Glutamatergic neuron (in vitro differentiated cells): ENCODE measurements around the gene ANAPC10. TPM values are rescaled to one million over a fixed set of nuclear protein-coding genes. Genes with fewer than 3 reads are reported as not detected.

ENCODE experiments used
- DNase-seq: peaks from one replicate; pipeline ENCODE4 v3.0.0; 2022
- H3K27ac Mint-ChIP-seq: one replicate; pipeline ENCODE4 v1.8.0; 2020; ENCODE audit warnings: mild to moderate bottlenecking, mixed read lengths, inconsistent platforms; ENCODE audit not compliant: unreplicated experiment
- H3K27me3 Mint-ChIP-seq: one replicate; pipeline ENCODE4 v1.8.0; 2020; ENCODE audit warnings: mild to moderate bottlenecking, moderate library complexity, mixed read lengths, inconsistent platforms; ENCODE audit not compliant: unreplicated experiment
- H3K36me3 Mint-ChIP-seq: one replicate; pipeline ENCODE4 v1.8.0; 2020; ENCODE audit warnings: mild to moderate bottlenecking, mixed read lengths, inconsistent platforms; ENCODE audit not compliant: unreplicated experiment
- H3K4me1 Mint-ChIP-seq: one replicate; pipeline ENCODE4 v1.8.0; 2020; ENCODE audit warnings: mild to moderate bottlenecking, low read depth, mixed read lengths, inconsistent platforms; ENCODE audit not compliant: unreplicated experiment
- H3K4me3 Mint-ChIP-seq: one replicate; pipeline ENCODE4 v1.8.0; 2020; ENCODE audit warnings: mild to moderate bottlenecking, mixed read lengths, inconsistent platforms; ENCODE audit not compliant: unreplicated experiment
- H3K9me3 Mint-ChIP-seq: one replicate; pipeline ENCODE4 v1.8.0; 2020; ENCODE audit warnings: mild to moderate bottlenecking, moderate library complexity, mixed read lengths, inconsistent platforms; ENCODE audit not compliant: unreplicated experiment
- CTCF ChIP-seq: fragments of 200-600 bp; sonication (generic); IDR thresholded peaks from one replicate; pipeline ENCODE4 v1.5.0; 2021; ENCODE audit not compliant: partially characterized antibody, unreplicated experiment
- total RNA-seq: library from RNA; stranded (reverse); fragmentation: NEBNext Ultra II Directional; extraction: Animal tissue kit (Norgen Biotek cat#: 25700); gene quantifications from one replicate; pipeline ENCODE4 v1.2.1, GENCODE V29; 2021; ENCODE audit not compliant: unreplicated experiment

Gene ANAPC10
- total RNA-seq, 1 donor from 2014 or later, result 16.2 TPM

GRCh38 chr4:145041378-145041777, 56.6 kb downstream of the ANAPC10 start:
- Mint-ChIP-seq H3K27me3 (peaks cover 3% of the 10 kb centered on the region), H3K4me1 (no peaks in the 10 kb centered on the region), H3K9me3 (no peaks in the 10 kb centered on the region), H3K4me3 (no peak overlapping the region), H3K36me3 (no peaks in the 10 kb centered on the region), H3K27ac (no peak overlapping the region)
- no peak for DNase-seq
- TF ChIP-seq CTCF, result no peak

DNA sequence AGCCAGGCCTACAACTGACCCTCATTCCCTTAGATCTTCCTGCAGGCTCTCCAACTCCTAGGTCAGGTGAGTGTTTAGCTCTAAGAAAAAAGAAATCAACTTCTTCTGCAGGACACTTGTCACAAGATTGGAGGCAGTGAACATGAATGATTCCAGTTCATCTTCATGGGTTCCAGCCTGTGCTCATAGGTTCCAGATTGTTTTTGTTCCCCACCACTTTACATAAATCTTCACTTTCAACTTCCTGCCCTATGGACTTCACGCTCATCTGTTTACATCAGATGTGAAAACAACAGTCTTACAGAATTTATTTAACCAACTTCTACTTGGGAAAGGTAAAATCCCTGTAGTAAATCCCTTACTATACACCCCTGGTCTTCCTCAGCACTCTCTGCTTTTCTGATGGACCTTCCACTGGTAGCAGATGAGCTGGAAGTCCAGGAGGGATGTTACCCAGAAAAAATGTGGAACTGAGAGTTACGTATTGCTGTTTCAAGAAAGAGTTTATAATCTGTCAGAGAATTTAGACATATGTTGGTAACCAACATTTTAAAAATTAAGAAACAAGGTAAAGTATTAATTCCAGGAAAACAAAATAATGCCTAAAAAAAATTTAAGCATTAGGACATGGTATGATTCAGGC, 62.4 kb downstream of the ANAPC10 start:
- DNase-seq, result no peak
- no peak overlapping the region for H3K4me3 Mint-ChIP-seq
- H3K27ac Mint-ChIP-seq, result no peak overlapping the region
- no peaks in the 10 kb centered on the region for H3K36me3 Mint-ChIP-seq
- H3K9me3 Mint-ChIP-seq, result peaks cover 2% of the 10 kb centered on the region
- H3K4me1 Mint-ChIP-seq, result peaks cover 3% of the 10 kb centered on the region
- peaks cover 3% of the 10 kb centered on the region for H3K27me3 Mint-ChIP-seq
- TF ChIP-seq CTCF, result no peak

DNA sequence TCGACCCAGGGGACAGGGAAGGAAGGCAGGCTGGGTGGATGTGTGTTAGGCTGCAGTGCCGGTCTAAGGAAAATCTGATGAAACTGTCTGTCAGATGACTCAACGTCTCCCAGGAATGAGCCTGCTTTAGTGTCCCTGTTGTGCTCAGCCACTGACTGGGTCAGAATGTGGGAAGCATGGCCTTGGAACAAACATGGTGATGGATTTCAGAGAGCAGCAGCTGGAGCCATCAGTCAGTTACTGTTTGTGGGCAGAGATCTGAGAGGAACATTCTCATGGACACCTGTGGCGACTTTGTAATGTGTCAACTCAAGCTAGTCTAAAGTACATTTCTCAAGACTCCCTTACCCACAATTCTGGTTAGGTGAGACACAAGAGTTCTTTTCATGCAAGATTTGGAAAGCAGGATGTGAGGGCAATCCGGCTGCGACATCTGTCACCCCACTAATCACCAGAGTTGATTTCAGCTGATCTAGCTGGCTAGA, 63.2 kb downstream of the ANAPC10 start:
- Mint-ChIP-seq H3K9me3 (peaks cover 2% of the 10 kb centered on the region), H3K27ac (peak overlapping the region; percentile 13), H3K4me3 (no peak overlapping the region), H3K36me3 (no peaks in the 10 kb centered on the region), H3K4me1 (peaks cover 3% of the 10 kb centered on the region), H3K27me3 (peaks cover 3% of the 10 kb centered on the region)
- DNase-seq, result no peak
- TF ChIP-seq CTCF, result no peak

- TF ChIP-seq CTCF, result no peak
- H3K27me3 Mint-ChIP-seq, result peaks cover 2% of the 10 kb centered on the region
- H3K36me3 Mint-ChIP-seq, result peaks cover 15% of the 10 kb centered on the region
- no peaks in the 10 kb centered on the region for H3K4me1 Mint-ChIP-seq
- no peak for DNase-seq
- H3K4me3 Mint-ChIP-seq, result no peak overlapping the region
- no peak overlapping the region for H3K27ac Mint-ChIP-seq
- H3K9me3 Mint-ChIP-seq, result no peaks in the 10 kb centered on the region
Measured at GRCh38 chr4:145019346-145019745, 78.7 kb downstream of the ANAPC10 start.

DNA sequence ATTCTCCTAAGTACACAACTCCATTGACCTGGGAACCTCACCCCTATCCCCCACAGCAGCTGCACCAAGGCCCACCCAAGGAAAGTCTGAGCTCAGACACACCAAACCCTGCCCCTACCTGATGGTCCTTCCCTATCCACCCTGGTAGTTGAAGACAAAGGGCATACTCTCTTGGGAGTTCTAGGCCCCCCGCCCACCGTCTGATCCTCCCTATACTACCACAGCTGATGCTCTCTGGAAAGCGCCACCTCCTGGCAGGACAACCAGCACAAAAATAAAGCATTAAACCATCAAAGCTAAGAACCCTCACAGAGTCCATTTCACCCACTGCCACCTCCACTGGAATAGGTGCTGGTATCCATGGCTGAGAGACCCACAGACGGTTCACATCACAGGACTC, 83.6 kb downstream of the ANAPC10 start:
- peaks cover 3% of the 10 kb centered on the region for H3K9me3 Mint-ChIP-seq
- no peak for DNase-seq
- H3K27ac Mint-ChIP-seq, result peak overlapping the region; percentile 10
- H3K4me3 Mint-ChIP-seq, result no peak overlapping the region
- peaks cover 2% of the 10 kb centered on the region for H3K27me3 Mint-ChIP-seq
- peaks cover 5% of the 10 kb centered on the region for H3K36me3 Mint-ChIP-seq
- TF ChIP-seq CTCF, result no peak
- H3K4me1 Mint-ChIP-seq, result peaks cover 9% of the 10 kb centered on the region
